Hematopoietic multipotent progenitor cell treated with erythropoietin and hydrocortisone succinate and interleukin-3 and kit ligand, for 8 days (in vitro differentiated cells): Measurements from ENCODE around the gene UVSSA.
A peak's percentile ranks its signal among the peaks of the same experiment; 100 is the strongest.
"Not testable (repeated sequence)": the region's sequence is repeated elsewhere in the genome, so short reads cannot be mapped to it uniquely, and the experiment has no call there.

ENCODE experiments used
- DNase-seq: peaks from one replicate; pipeline ENCODE4 v3.0.0-alpha.2; 2015

UVSSA gene

GRCh38 chr4:1331591-1332353 lies 15.2 kb upstream of the UVSSA start:
- no peak for DNase-seq

GRCh38 chr4:1332686-1333085 lies 14.3 kb upstream of the UVSSA start:
- DNase-seq, result no peak

GRCh38 chr4:1333256-1333655 lies 13.8 kb upstream of the UVSSA start:
- no peak for DNase-seq

GRCh38 chr4:1333851-1334578 lies 13.0 kb upstream of the UVSSA start:
- DNase-seq, result not testable (repeated sequence)

- DNase-seq, result no peak
Observed at GRCh38 chr4:1334579-1334895, 12.5 kb upstream of the UVSSA start.

- not testable (repeated sequence) for DNase-seq
Observed at GRCh38 chr4:1335193-1335883, 11.7 kb upstream of the UVSSA start.

GRCh38 chr4:1336088-1336491 lies 10.9 kb upstream of the UVSSA start:
- DNase-seq, result no peak

GRCh38 chr4:1337376-1337831 lies 9.6 kb upstream of the UVSSA start:
- no peak for DNase-seq

GRCh38 chr4:1337951-1338751 lies 8.9 kb upstream of the UVSSA start:
- no peak for DNase-seq

GRCh38 chr4:1338752-1339414 lies 8.1 kb upstream of the UVSSA start:
- DNase-seq, result no peak

- DNase-seq, result no peak
Observed at GRCh38 chr4:1339489-1339888, 7.5 kb upstream of the UVSSA start.

GRCh38 chr4:1340181-1340747 lies 6.7 kb upstream of the UVSSA start:
- DNase-seq, result no peak

GRCh38 chr4:1340861-1341260 lies 6.1 kb upstream of the UVSSA start:
- DNase-seq, result no peak

- DNase-seq, result no peak
Observed at GRCh38 chr4:1342003-1342402, 5.0 kb upstream of the UVSSA start.

GRCh38 chr4:1344696-1345095 lies 2.3 kb upstream of the UVSSA start:
- DNase-seq, result no peak

GRCh38 chr4:1345903-1346780 lies 866 bp upstream of the UVSSA start:
- DNase-seq, result peak; percentile 52

- DNase-seq, result peak; percentile 75
Observed at GRCh38 chr4:1347410-1347864, 429 bp downstream of the UVSSA start.

GRCh38 chr4:1348014-1348513 lies 1.1 kb downstream of the UVSSA start:
- DNase-seq, result peak; percentile 10

GRCh38 chr4:1348746-1349145 lies 1.7 kb downstream of the UVSSA start:
- no peak for DNase-seq

GRCh38 chr4:1349359-1350168 lies 2.6 kb downstream of the UVSSA start:
- DNase-seq, result no peak
